ENCODE results near the gene ID2. TPM values are rescaled to one million over a fixed set of nuclear protein-coding genes. Genes with fewer than 3 reads are reported as not detected.

The ID2 gene
- total RNA-seq, 3 donors from 2014 or later = 240 to 305 (median 260) TPM

- Histone ChIP-seq H3K27ac (no peak overlapping the region), H3K36me3 (no peaks in the 10 kb centered on the region), H3K27me3 (no peaks in the 10 kb centered on the region), H3K4me3 (no peak overlapping the region), H3K4me1 (no peaks in the 10 kb centered on the region), H3K9me3 (no peaks in the 10 kb centered on the region)
- TF ChIP-seq POLR2AphosphoS5 (IDR thresholded peaks at IDR 0.05) (no peak), CTCF (IDR thresholded peaks at IDR 0.05) (no peak), POLR2A (IDR thresholded peaks at IDR 0.05) (no peak)
- intact Hi-C loops (cut with DNase I; ENCODE audit: low total_unique reads) = no loop called here
- peak in 1 of 2 donors; percentile 20 for DNase-seq (ENCODE audit: low spot score in 2 of 2)
These were observed 33.2 kb upstream of the ID2 start for GRCh38 chr2:8648441-8649213.

- Histone ChIP-seq H3K9me3 (no peaks in the 10 kb centered on the region), H3K4me3 (no peak overlapping the region), H3K27ac (no peak overlapping the region), H3K27me3 (no peaks in the 10 kb centered on the region), H3K36me3 (no peaks in the 10 kb centered on the region), H3K4me1 (no peaks in the 10 kb centered on the region)
- intact Hi-C loops (cut with DNase I; ENCODE audit: low total_unique reads) = no loop called here
- TF ChIP-seq POLR2AphosphoS5 (IDR thresholded peaks at IDR 0.05) = no peak
- TF ChIP-seq CTCF (IDR thresholded peaks at IDR 0.05) = no peak
- TF ChIP-seq POLR2A (IDR thresholded peaks at IDR 0.05) = no peak
- DNase-seq (ENCODE audit: low spot score in 2 of 2) = no peak
These were observed 32.1 kb upstream of the ID2 start for GRCh38 chr2:8649718-8650117.

- H3K36me3 ChIP-seq = no peaks in the 10 kb centered on the region
- H3K9me3 ChIP-seq = no peaks in the 10 kb centered on the region
- H3K27ac ChIP-seq = no peak overlapping the region
- no peaks in the 10 kb centered on the region for H3K27me3 ChIP-seq
- no peak for TF ChIP-seq CTCF (IDR thresholded peaks at IDR 0.05)
- TF ChIP-seq POLR2A (IDR thresholded peaks at IDR 0.05) = no peak
- no peak for TF ChIP-seq POLR2AphosphoS5 (IDR thresholded peaks at IDR 0.05)
- H3K4me1 ChIP-seq = no peaks in the 10 kb centered on the region
- DNase-seq (ENCODE audit: low spot score in 2 of 2) = no peak
- intact Hi-C loops (cut with DNase I; ENCODE audit: low total_unique reads) = no loop called here
- no peak overlapping the region for H3K4me3 ChIP-seq
These were observed 31.6 kb upstream of the ID2 start for GRCh38 chr2:8650256-8650655.

GRCh38 chr2:8652774-8653426 lies 29.0 kb upstream of the ID2 start:
- H3K4me1 ChIP-seq = no peaks in the 10 kb centered on the region
- no peaks in the 10 kb centered on the region for H3K36me3 ChIP-seq
- H3K27me3 ChIP-seq = no peaks in the 10 kb centered on the region
- H3K9me3 ChIP-seq = no peaks in the 10 kb centered on the region
- no peak overlapping the region for H3K27ac ChIP-seq
- no peak overlapping the region for H3K4me3 ChIP-seq
- TF ChIP-seq POLR2AphosphoS5 (IDR thresholded peaks at IDR 0.05) (no peak), POLR2A (IDR thresholded peaks at IDR 0.05) (no peak), CTCF (IDR thresholded peaks at IDR 0.05) (no peak)
- intact Hi-C loops (cut with DNase I; ENCODE audit: low total_unique reads) = no loop called here
- DNase-seq (ENCODE audit: low spot score in 2 of 2) = no peak

- DNase-seq (ENCODE audit: low spot score in 2 of 2) = no peak
- intact Hi-C loops (cut with DNase I; ENCODE audit: low total_unique reads) = no loop called here
These were observed 28.4 kb upstream of the ID2 start for GRCh38 chr2:8653485-8653884.

More at GRCh38 chr2:8653485-8653884, 28.4 kb upstream of the ID2 start:
- H3K9me3 ChIP-seq = no peaks in the 10 kb centered on the region
- no peaks in the 10 kb centered on the region for H3K36me3 ChIP-seq
- TF ChIP-seq POLR2AphosphoS5 (IDR thresholded peaks at IDR 0.05) = no peak
- no peak for TF ChIP-seq POLR2A (IDR thresholded peaks at IDR 0.05)
- TF ChIP-seq CTCF (IDR thresholded peaks at IDR 0.05) = no peak
- H3K27me3 ChIP-seq = no peaks in the 10 kb centered on the region
- H3K4me1 ChIP-seq = no peaks in the 10 kb centered on the region
- H3K4me3 ChIP-seq = no peak overlapping the region
- no peak overlapping the region for H3K27ac ChIP-seq

Data from breast epithelium (tissue), 4 donors.